ENCODE data around the gene SPATA31D4.

GRCh38 chr9:81955625-81956024, 27.4 kb downstream of the SPATA31D4 start:
- TF ChIP-seq SMC3 (IDR thresholded peaks at IDR 0.05; ENCODE audit: borderline replicate concordance, low read length) (no peak), RB1 (IDR thresholded peaks at IDR 0.05; ENCODE audit: borderline replicate concordance) (no peak), E4F1 (IDR thresholded peaks at IDR 0.05; ENCODE audit: borderline replicate concordance, partially characterized antibody) (no peak), NBN (IDR thresholded peaks at IDR 0.05) (no peak), CBFB (IDR thresholded peaks at IDR 0.05; ENCODE audit: low read depth) (no peak), BCLAF1 (IDR thresholded peaks at IDR 0.05) (no peak), POLR2A (IDR thresholded peaks at IDR 0.05; ENCODE audit: low read depth, low read length) (no peak), RFX5 (IDR thresholded peaks at IDR 0.05; ENCODE audit: low read depth, low read length) (no peak), ZNF592 (IDR thresholded peaks at IDR 0.05) (no peak), POLR2AphosphoS5 (IDR thresholded peaks at IDR 0.05; ENCODE audit: low read length) (no peak), CTCF (IDR thresholded peaks at IDR 0.05 in 2 of 3, conservative IDR thresholded peaks at IDR 0.05 in 1 of 3; ENCODE audit: control insufficient read depth in 2 of 3, extremely low read depth in 1 of 3, insufficient read depth in 1 of 3, low read depth in 3 of 3, low read length in 3 of 3) (no peak), CHD2 (IDR thresholded peaks at IDR 0.05; ENCODE audit: borderline replicate concordance, low read depth, low read length) (no peak)
- TF ChIP-seq, protein P1, sequence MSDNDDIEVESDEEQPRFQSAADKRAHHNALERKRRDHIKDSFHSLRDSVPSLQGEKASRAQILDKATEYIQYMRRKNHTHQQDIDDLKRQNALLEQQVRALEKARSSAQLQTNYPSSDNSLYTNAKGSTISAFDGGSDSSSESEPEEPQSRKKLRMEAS (IDR thresholded peaks at IDR 0.05; ENCODE audit: low read depth, low read length), result no peak
